Effector memory CD4-positive, alpha-beta T cell (primary cell): ENCODE results near the gene AK9.

Experiments used
- DNase-seq, 3 donors: peaks; one replicate each; pipeline ENCODE4 v3.0.0-alpha.2; 2020
- H3K27ac ChIP-seq: 2 replicates; pipeline ENCODE4 v1.7.0; 2013; ENCODE audit warnings: mild to moderate bottlenecking, low read length, moderate library complexity; ENCODE audit not compliant: insufficient read depth, poor library complexity, severe bottlenecking
- H3K27me3 ChIP-seq: replicated peaks from 2 replicates; pipeline ENCODE4 v1.7.0; 2013; ENCODE audit warnings: mild to moderate bottlenecking, low read length; ENCODE audit not compliant: insufficient read depth, control insufficient read depth, poor library complexity, severe bottlenecking
- H3K36me3 ChIP-seq: 2 replicates; pipeline ENCODE4 v1.7.0; 2013; ENCODE audit warnings: mild to moderate bottlenecking, low read length, moderate library complexity; ENCODE audit not compliant: control insufficient read depth, insufficient read depth
- H3K4me1 ChIP-seq: 2 replicates; pipeline ENCODE4 v1.7.0; 2013; ENCODE audit warnings: low read length, mild to moderate bottlenecking; ENCODE audit not compliant: control insufficient read depth, insufficient read depth, poor library complexity, severe bottlenecking
- H3K4me3 ChIP-seq: 2 replicates; pipeline ENCODE4 v1.7.0; 2013; ENCODE audit warnings: low read length, low read depth, mild to moderate bottlenecking; ENCODE audit not compliant: insufficient read depth, poor library complexity, severe bottlenecking
- H3K9me3 ChIP-seq: 2 replicates; pipeline ENCODE4 v1.7.0; 2013; ENCODE audit warnings: mild to moderate bottlenecking, low read length, moderate library complexity; ENCODE audit not compliant: control insufficient read depth

The AK9 gene

DNA sequence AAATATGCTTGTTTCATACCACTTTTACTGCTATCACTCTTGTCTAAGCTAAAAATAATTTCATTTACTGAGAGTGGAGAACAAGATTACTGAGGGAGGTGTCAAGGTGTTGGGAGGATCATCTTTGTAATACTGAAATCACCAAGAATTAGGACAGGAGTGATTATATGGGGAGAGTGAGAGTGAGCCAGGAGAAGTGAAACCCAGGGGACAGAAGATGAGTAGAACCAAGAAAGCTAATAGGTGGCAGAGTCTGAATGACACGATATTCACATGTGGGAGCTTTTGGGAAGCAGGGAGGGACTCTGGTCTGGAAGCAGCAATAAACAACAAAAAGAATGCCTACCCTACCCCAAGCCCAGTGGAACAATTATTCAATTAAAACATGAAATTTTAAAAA is 58.6 kb downstream of the AK9 start:
- Histone ChIP-seq H3K4me1 (no peaks in the 10 kb centered on the region), H3K9me3 (no peaks in the 10 kb centered on the region), H3K27me3 (no peaks in the 10 kb centered on the region), H3K36me3 (no peaks in the 10 kb centered on the region), H3K27ac (no peak overlapping the region), H3K4me3 (no peak overlapping the region)
- DNase-seq, result no peak

DNA sequence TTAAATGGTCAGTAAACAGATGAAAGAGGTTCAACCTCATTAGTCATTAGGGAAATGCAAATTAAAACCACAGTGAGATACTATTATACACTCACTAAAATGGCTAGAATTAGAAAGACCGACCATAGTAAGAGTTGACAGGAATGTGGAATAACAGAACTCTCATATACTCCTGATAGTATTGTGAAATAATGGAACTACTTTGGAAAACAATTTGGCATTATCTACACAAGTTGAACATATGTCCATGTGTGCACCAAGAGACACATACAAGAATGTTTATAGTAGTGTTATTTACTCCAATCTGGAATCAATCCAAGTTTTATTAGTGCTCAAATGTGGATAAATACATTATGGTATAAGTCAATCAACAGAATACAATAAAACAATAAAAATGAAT is 59.6 kb downstream of the AK9 start:
- no peak overlapping the region for H3K27ac ChIP-seq
- H3K9me3 ChIP-seq, result no peaks in the 10 kb centered on the region
- no peaks in the 10 kb centered on the region for H3K27me3 ChIP-seq
- no peaks in the 10 kb centered on the region for H3K4me1 ChIP-seq
- H3K36me3 ChIP-seq, result no peaks in the 10 kb centered on the region
- H3K4me3 ChIP-seq, result no peak overlapping the region
- no peak for DNase-seq

DNA sequence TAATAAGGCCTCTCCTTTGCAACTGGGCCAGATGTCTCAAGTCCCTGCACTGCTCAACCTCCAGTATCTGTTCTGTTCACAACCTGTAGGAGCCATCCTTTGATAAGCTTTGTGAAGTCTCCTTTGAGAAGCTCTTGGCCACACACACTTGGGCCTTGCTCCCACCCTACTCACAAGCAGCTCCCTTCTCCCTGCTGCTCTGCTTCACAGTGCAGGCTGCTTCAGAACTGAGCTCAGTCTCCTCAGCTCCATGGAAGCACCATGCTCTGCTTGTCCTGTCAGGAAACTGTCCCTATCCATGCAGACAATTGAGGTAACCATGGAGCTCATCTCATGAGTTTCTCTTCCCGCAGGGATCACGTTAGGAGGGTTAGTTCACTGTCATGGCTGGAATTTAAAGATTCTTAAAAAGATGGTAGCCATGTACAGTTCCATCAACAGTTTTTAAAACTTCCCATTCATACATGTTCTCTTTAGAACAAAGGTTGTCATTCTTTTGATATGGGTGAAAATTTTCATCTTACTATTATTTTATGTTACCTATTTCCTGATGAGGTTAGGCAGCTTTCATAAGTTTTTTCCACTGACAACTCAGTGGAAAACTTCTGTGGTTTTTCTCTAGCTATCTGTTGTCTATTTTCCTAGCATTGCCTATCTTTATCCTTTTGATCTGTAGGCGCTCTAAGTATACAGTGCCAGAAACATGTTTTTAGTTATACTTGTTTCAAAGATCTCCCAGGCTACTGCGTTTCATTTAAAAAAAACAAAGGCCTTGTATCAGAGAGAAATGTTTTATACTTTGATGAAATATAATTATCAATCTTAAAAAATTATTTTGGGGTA is 62.6 kb downstream of the AK9 start:
- Histone ChIP-seq H3K4me3 (no peak overlapping the region), H3K36me3 (no peaks in the 10 kb centered on the region), H3K27me3 (no peaks in the 10 kb centered on the region), H3K9me3 (no peaks in the 10 kb centered on the region), H3K27ac (no peak overlapping the region), H3K4me1 (no peaks in the 10 kb centered on the region)
- DNase-seq, result no peak

DNA sequence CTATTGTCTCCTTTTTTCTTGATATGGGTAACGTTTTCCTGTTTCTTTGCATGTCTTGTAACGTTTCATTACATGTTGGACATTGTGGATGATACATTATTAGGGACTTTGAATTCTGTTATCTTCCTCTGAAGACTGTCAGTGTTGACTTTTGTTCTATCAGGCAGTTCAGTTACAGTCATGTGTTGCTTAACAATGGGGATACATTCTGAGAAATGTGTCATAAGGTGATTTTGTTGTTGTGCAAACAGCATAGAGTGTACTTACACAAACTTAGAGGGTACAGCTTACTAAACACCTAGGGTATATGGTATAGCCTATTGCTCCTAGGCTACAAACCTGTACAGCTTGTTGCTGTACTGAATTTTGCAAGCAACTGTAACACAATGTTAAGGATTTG is 64.7 kb downstream of the AK9 start:
- Histone ChIP-seq H3K36me3 (no peaks in the 10 kb centered on the region), H3K4me1 (no peaks in the 10 kb centered on the region), H3K4me3 (no peak overlapping the region), H3K27me3 (no peaks in the 10 kb centered on the region), H3K9me3 (no peaks in the 10 kb centered on the region), H3K27ac (no peak overlapping the region)
- no peak for DNase-seq

DNA sequence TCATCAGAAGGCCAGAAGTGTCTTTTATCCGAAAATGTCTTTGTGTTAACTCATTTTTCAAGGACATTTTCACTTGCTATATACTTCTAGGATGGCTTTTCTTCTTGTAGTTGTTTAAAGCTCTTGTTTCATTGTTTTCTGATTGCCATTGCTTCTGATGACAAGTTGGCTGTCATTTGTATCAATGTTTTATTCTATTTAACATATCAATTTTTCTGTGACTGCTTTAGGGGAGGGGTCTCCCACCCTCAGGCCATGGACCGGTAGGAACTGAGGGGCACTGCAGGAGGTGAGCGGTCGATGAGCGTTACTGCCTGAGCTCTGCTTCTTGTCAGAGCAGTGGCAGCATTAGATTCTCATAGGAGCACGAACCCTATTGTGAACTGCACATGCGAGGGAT is 65.8 kb downstream of the AK9 start:
- no peaks in the 10 kb centered on the region for H3K9me3 ChIP-seq
- H3K27ac ChIP-seq, result no peak overlapping the region
- no peaks in the 10 kb centered on the region for H3K36me3 ChIP-seq

DNA sequence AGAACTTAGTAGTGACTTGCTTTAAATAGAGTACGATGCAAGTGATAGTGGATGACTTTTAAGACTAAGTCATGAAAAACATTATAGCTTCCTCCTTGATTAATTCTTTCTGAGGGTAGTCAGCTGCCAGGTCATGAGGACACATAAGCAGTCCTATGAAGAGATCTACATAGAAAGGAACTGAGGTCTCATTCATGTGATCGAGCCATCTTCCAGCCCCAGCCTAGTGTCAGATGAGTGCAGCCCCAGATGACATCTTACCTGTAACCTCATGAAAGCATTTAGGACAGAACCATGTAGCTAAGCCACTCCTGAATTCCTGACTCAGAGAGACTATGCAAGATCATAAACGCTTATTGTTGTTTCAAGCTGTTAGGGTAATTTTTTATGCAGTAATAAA is 67.7 kb downstream of the AK9 start:
- Histone ChIP-seq H3K9me3 (no peaks in the 10 kb centered on the region), H3K4me1 (no peaks in the 10 kb centered on the region), H3K4me3 (no peak overlapping the region), H3K36me3 (no peaks in the 10 kb centered on the region), H3K27ac (no peak overlapping the region), H3K27me3 (no peaks in the 10 kb centered on the region)
- no peak for DNase-seq

More for the DNA sequence above, 65.8 kb downstream of the AK9 start:
- Histone ChIP-seq H3K4me3 (no peak overlapping the region), H3K4me1 (no peaks in the 10 kb centered on the region), H3K27me3 (no peaks in the 10 kb centered on the region)
- no peak for DNase-seq

DNA sequence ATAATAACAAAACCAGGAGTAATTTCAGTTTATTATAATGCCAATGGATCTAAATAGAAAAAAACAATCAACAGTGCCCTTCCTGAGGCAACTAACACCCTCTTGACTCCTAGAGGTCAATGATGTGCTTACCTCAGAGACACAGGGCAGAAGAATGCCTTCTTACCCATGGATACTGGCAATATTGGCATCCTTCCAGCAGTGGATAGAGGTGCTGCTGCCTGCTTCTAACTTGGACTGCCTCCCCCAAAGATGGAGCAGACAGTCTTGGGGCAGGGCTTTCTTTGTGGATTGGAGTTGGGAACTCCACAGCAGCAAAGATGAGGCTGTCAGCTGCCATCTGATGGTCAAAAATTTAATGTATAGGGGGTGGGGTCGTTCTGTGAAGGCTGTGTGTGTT is 78.7 kb downstream of the AK9 start:
- Histone ChIP-seq H3K27ac (no peak overlapping the region), H3K27me3 (no peaks in the 10 kb centered on the region), H3K4me1 (no peaks in the 10 kb centered on the region), H3K36me3 (no peaks in the 10 kb centered on the region), H3K9me3 (no peaks in the 10 kb centered on the region), H3K4me3 (no peak overlapping the region)
- DNase-seq, result no peak

DNA sequence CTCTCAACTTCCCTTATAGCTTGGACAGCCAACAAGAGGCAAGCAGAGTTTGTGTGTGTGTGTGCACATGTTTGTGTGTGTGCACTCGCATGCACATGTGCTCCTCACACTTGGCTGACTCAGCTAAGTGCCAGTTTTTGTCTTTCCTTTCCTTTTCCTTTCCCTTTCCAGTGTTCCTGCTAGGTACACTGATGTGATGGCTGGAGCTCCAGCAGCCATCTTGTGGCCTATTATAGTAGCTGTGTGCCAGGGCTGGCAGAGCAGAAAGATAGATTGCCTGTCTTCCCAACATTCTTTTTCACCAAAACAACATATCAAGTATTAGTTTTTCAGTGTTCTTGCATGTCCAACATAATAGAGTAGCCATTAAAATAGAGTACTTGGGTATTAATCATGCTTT is 79.5 kb downstream of the AK9 start:
- no peaks in the 10 kb centered on the region for H3K9me3 ChIP-seq
- H3K4me1 ChIP-seq, result no peaks in the 10 kb centered on the region
- DNase-seq, result no peak
- no peaks in the 10 kb centered on the region for H3K36me3 ChIP-seq
- no peaks in the 10 kb centered on the region for H3K27me3 ChIP-seq
- no peak overlapping the region for H3K4me3 ChIP-seq
- H3K27ac ChIP-seq, result no peak overlapping the region

DNA sequence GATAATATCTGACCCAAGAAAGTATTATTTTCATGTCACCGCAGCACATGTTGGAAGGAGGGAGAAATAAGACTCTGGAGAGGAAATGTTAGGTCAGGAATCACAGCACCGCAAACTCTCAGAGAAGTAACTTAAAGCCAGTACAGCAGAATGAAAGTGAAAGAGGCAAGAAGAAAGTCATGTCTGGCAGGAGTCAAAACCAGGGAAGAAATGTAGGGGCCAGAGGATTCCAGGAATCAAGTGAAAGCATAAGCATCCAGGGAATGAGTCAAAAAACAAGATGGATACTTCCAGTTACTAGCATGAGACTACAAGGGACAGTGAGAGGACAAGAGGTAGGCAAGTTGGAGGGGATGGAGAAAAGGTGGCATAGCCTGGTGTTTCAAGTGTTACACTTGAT is 80.4 kb downstream of the AK9 start:
- DNase-seq, result no peak
- H3K4me1 ChIP-seq, result no peaks in the 10 kb centered on the region
- no peaks in the 10 kb centered on the region for H3K27me3 ChIP-seq
- no peaks in the 10 kb centered on the region for H3K9me3 ChIP-seq
- H3K36me3 ChIP-seq, result no peaks in the 10 kb centered on the region
- H3K27ac ChIP-seq, result no peak overlapping the region
- no peak overlapping the region for H3K4me3 ChIP-seq

DNA sequence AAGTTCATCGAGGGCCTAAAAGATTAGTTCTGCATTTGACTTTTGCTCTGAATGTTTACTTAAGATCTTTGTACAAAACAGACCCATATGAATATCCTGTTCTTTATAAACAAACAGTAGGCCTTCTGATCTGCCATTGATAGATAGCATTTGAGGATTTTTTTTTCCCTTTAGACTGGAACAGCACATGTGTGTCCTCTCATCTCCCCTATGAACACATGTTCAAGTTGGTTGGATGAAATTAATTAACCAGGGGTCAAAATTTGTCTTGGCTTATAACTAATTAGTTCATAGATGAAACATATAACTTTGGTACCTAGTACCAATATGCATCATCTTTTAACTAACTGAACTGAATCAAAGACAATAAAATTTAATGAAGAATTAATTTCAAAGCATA is 81.3 kb downstream of the AK9 start:
- H3K4me3 ChIP-seq, result no peak overlapping the region
- no peaks in the 10 kb centered on the region for H3K27me3 ChIP-seq
- H3K36me3 ChIP-seq, result no peaks in the 10 kb centered on the region
- H3K4me1 ChIP-seq, result no peaks in the 10 kb centered on the region
- no peak overlapping the region for H3K27ac ChIP-seq
- DNase-seq, result no peak
- H3K9me3 ChIP-seq, result no peaks in the 10 kb centered on the region
